Measurements from ENCODE around the gene COG5. TPM values are rescaled to one million over a fixed set of nuclear protein-coding genes. Genes with fewer than 3 reads are reported as not detected.

COG5 gene
- total and polyA plus RNA-seq, 2 donors from 2014 or later: 8.6 to 45.7 TPM

GRCh38 chr7:107599262-107599661, 35.5 kb upstream of the COG5 start:
- Histone ChIP-seq H3K9me3 (ENCODE audit: control insufficient read depth in 2 of 3, insufficient read depth in 1 of 3, low read length in 3 of 3) (no peaks in the 10 kb centered on the region), H3K27ac (ENCODE audit: low read depth in 2 of 2, low read length in 2 of 2) (no peak overlapping the region), H3K27me3 (ENCODE audit: control insufficient read depth, insufficient read depth, low read length) (no peaks in the 10 kb centered on the region), H3K4me1 (ENCODE audit: control insufficient read depth in 2 of 3, insufficient read depth in 2 of 3, low read depth in 1 of 3, low read length in 3 of 3) (peaks cover 0 to 5% (median 2%) of the 10 kb centered on the region in 3 donors), H3K4me3 (ENCODE audit: low read length in 3 of 3) (no peak overlapping the region), H3K9ac (ENCODE audit: low read length in 3 of 3) (no peak overlapping the region), H3K36me3 (ENCODE audit: control insufficient read depth in 2 of 3, insufficient read depth in 3 of 3, low read length in 3 of 3) (peaks cover 0 to 5% (median 3%) of the 10 kb centered on the region in 3 donors)
- TF ChIP-seq, protein P1, sequence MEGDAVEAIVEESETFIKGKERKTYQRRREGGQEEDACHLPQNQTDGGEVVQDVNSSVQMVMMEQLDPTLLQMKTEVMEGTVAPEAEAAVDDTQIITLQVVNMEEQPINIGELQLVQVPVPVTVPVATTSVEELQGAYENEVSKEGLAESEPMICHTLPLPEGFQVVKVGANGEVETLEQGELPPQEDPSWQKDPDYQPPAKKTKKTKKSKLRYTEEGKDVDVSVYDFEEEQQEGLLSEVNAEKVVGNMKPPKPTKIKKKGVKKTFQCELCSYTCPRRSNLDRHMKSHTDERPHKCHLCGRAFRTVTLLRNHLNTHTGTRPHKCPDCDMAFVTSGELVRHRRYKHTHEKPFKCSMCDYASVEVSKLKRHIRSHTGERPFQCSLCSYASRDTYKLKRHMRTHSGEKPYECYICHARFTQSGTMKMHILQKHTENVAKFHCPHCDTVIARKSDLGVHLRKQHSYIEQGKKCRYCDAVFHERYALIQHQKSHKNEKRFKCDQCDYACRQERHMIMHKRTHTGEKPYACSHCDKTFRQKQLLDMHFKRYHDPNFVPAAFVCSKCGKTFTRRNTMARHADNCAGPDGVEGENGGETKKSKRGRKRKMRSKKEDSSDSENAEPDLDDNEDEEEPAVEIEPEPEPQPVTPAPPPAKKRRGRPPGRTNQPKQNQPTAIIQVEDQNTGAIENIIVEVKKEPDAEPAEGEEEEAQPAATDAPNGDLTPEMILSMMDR (IDR thresholded peaks at IDR 0.05; ENCODE audit: borderline replicate concordance, extremely low read depth, insufficient read depth): no peak
- no peak for DNase-seq
- FAIRE-seq: no peak
- intact Hi-C loops (cut with DNase I): no loop called here

DNA sequence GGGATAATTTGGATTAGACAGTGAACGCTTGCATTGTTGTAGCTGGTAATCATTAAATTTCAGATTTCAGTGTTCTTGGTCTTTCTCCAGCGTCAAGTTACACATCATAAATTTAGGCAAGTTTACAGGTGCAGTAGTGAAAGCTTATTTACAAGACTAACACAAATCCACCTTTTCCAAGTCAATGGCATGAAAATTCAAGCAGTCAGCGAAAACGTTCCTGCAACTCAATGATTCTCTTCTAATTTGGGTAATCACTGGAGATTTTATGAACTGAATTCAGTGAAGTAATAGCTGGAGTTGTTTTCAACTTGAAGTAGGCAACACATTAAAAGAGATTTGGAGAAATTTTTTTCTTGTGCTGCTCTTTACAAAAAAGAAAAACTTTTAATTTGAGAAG, 34.2 kb upstream of the COG5 start:
- TF ChIP-seq, protein P1 (IDR thresholded peaks at IDR 0.05; ENCODE audit: borderline replicate concordance, extremely low read depth, insufficient read depth): no peak
- H3K4me3 ChIP-seq (ENCODE audit: low read length in 3 of 3): no peak overlapping the region
- H3K9ac ChIP-seq (ENCODE audit: low read length in 3 of 3): no peak overlapping the region
- H3K4me1 ChIP-seq (ENCODE audit: control insufficient read depth in 2 of 3, insufficient read depth in 2 of 3, low read depth in 1 of 3, low read length in 3 of 3): peaks cover 0 to 5% (median 2%) of the 10 kb centered on the region in 3 donors
- H3K36me3 ChIP-seq (ENCODE audit: control insufficient read depth in 2 of 3, insufficient read depth in 3 of 3, low read length in 3 of 3): peaks cover 0 to 5% (median 3%) of the 10 kb centered on the region in 3 donors
- DNase-seq (peak in 1 of 5 donors; percentile 10), FAIRE-seq (no peak)
- no peaks in the 10 kb centered on the region for H3K9me3 ChIP-seq (ENCODE audit: control insufficient read depth in 2 of 3, insufficient read depth in 1 of 3, low read length in 3 of 3)
- H3K27me3 ChIP-seq (ENCODE audit: control insufficient read depth, insufficient read depth, low read length): no peaks in the 10 kb centered on the region
- intact Hi-C loops (cut with DNase I): no loop called here
- no peak overlapping the region for H3K27ac ChIP-seq (ENCODE audit: low read depth in 2 of 2, low read length in 2 of 2)

GRCh38 chr7:107597582-107597916, 33.8 kb upstream of the COG5 start:
- Histone ChIP-seq H3K9ac (ENCODE audit: low read length in 3 of 3) (no peak overlapping the region), H3K36me3 (ENCODE audit: control insufficient read depth in 2 of 3, insufficient read depth in 3 of 3, low read length in 3 of 3) (peaks cover 0 to 5% (median 3%) of the 10 kb centered on the region in 3 donors), H3K4me1 (ENCODE audit: control insufficient read depth in 2 of 3, insufficient read depth in 2 of 3, low read depth in 1 of 3, low read length in 3 of 3) (peaks cover 0 to 5% (median 2%) of the 10 kb centered on the region in 3 donors), H3K27me3 (ENCODE audit: control insufficient read depth, insufficient read depth, low read length) (no peaks in the 10 kb centered on the region), H3K27ac (ENCODE audit: low read depth in 2 of 2, low read length in 2 of 2) (no peak overlapping the region), H3K4me3 (ENCODE audit: low read length in 3 of 3) (no peak overlapping the region), H3K9me3 (ENCODE audit: control insufficient read depth in 2 of 3, insufficient read depth in 1 of 3, low read length in 3 of 3) (no peaks in the 10 kb centered on the region)
- intact Hi-C loops (cut with DNase I): no loop called here
- TF ChIP-seq, protein P1 (IDR thresholded peaks at IDR 0.05; ENCODE audit: borderline replicate concordance, extremely low read depth, insufficient read depth): no peak
- FAIRE-seq (no peak), DNase-seq (no peak)

Measured in kidney (tissue), 14 donors.